ENCODE results near the gene MTNR1B.

DNA sequence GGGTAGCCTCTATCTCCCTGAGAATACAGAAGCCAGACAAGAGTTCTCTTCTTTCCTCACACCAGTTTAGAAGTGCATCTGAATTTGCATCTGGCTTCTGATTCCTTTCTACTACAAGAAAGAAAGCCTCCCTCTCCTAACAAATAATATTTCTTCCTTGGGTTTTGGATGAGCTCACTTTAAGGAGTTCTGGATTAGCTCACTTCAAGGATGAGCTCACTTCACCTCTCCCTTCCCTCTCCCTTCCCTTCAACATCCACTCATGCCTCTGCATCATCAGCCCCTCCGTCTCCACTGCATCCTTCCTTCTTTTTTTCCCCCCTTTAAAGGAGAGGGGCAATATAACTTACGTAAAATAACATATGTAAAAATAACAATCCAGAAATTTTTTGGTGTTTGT is 1.6 kb upstream of the MTNR1B start:
- no peak for TF ChIP-seq POLR2A (IDR thresholded peaks at IDR 0.05)
- TF ChIP-seq, protein P1, sequence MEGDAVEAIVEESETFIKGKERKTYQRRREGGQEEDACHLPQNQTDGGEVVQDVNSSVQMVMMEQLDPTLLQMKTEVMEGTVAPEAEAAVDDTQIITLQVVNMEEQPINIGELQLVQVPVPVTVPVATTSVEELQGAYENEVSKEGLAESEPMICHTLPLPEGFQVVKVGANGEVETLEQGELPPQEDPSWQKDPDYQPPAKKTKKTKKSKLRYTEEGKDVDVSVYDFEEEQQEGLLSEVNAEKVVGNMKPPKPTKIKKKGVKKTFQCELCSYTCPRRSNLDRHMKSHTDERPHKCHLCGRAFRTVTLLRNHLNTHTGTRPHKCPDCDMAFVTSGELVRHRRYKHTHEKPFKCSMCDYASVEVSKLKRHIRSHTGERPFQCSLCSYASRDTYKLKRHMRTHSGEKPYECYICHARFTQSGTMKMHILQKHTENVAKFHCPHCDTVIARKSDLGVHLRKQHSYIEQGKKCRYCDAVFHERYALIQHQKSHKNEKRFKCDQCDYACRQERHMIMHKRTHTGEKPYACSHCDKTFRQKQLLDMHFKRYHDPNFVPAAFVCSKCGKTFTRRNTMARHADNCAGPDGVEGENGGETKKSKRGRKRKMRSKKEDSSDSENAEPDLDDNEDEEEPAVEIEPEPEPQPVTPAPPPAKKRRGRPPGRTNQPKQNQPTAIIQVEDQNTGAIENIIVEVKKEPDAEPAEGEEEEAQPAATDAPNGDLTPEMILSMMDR (IDR thresholded peaks at IDR 0.05), result no peak

Data from upper lobe of left lung (tissue), 4 donors.